GM23248 (cell line): ENCODE measurements around the gene PHEX.

ENCODE experiments used
- EZH2 ChIP-seq: fragments of 200-600 bp; sonication (generic); IDR thresholded peaks from 2 replicates; pipeline ENCODE4 v1.6.1; 2018; ENCODE audit warnings: antibody characterized with exemption, mild to moderate bottlenecking; ENCODE audit not compliant: insufficient read depth, poor library complexity, severe bottlenecking
- EZH2phosphoT487 ChIP-seq: fragments of 200-600 bp; sonication (generic); IDR thresholded peaks from 2 replicates; pipeline ENCODE4 v1.6.1; 2018; ENCODE audit warnings: antibody characterized with exemption, moderate library complexity, mild to moderate bottlenecking, low read depth; ENCODE audit not compliant: insufficient read depth

DNA sequence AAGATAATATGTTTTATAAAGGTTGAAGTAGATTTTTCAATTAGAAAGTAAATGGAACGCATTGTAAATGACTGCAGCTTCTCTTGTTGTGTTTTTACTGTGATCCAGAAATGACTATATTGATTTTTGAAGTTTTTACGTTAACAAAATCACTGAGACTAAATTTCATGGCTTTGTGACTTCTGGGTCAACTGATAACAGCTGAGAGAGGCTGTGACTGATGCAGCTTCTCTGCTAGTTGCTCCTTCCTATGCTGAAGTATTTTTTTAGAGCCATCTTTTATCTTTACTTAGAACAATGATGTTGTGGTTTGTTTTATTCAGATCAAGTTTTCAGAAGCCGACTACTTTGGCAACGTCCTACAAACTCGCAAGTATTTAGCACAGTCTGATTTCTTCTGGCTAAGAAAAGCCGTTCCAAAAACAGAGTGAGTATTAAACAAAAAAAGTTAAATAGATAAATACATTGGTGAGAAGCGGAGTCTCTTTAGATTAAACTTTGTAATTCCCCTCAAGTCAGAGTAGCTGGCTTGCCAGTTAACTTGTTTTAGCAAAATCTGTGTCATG is 145.9 kb downstream of the PHEX start:
- TF ChIP-seq EZH2 (no peak), EZH2phosphoT487 (no peak)
